SK-N-SH (cell line): Measurements from ENCODE around the gene RPL22. TPM values are rescaled to one million over a fixed set of nuclear protein-coding genes. Genes with fewer than 3 reads are reported as not detected.

Source experiments
- CTCF ChIA-PET: fragments of 300-600, 350-600 bp; formaldehyde crosslinking; extraction: SDS; loops from one replicate; lab custom pipeline; 2021; lab: Yijun Ruan, JAX
- POLR2A ChIA-PET: fragments of 350-600 bp; sonication (Branson Sonifier 250); formaldehyde crosslinking; extraction: SDS; loops from one replicate; lab custom pipeline; 2020; ENCODE audit warnings: antibody characterized with exemption, inconsistent platforms; lab: Yijun Ruan, JAX
- DNase-seq: peaks from one replicate; pipeline ENCODE4 v3.0.0; 2012
- H2AFZ ChIP-seq: fragments of 200-600 bp; sonication (generic); 2 replicates; pipeline ENCODE4 v1.8.1; 2016; ENCODE audit warnings: antibody characterized with exemption, mild to moderate bottlenecking, low read depth
- H3F3A ChIP-seq: fragments of 200-600 bp; sonication (generic); replicated peaks from 2 replicates; pipeline ENCODE3; 2016; ENCODE audit warnings: antibody characterized with exemption, mild to moderate bottlenecking; ENCODE audit not compliant: insufficient read depth
- H3K27ac ChIP-seq, 2 experiments: fragments of 200-500 bp in 1 of 2; fragments of 200-600 bp in 1 of 2; sonication (Bioruptor generic) in 1 of 2; sonication (generic), shearing (Covaris generic) in 1 of 2; 2 replicates each; pipeline versions ENCODE4 v1.5.1 to v1.6.1; 2014 to 2016; ENCODE audit warnings: low read depth in 2 of 2, inconsistent platforms in 1 of 2, low read length in 1 of 2, mild to moderate bottlenecking in 1 of 2, mixed read lengths in 1 of 2
- H3K27me3 ChIP-seq: fragments of 200-600 bp; sonication (generic), shearing (Covaris generic); 2 replicates; pipeline ENCODE4 v1.6.1; 2016; ENCODE audit warnings: mixed run types; ENCODE audit not compliant: insufficient read depth
- H3K36me3 ChIP-seq, 2 experiments: fragments of 200-500 bp in 1 of 2; fragments of 200-600 bp in 1 of 2; sonication (Bioruptor generic) in 1 of 2; sonication (generic) in 1 of 2; replicated peaks in 1 of 2; 2 replicates each; pipeline versions ENCODE3 to v1.5.1; 2014 to 2016; ENCODE audit warnings: low read length in 1 of 2, mild to moderate bottlenecking in 1 of 2; ENCODE audit not compliant: insufficient read depth in 2 of 2, control insufficient read depth in 1 of 2
- H3K4me1 ChIP-seq, 2 experiments: fragments of 200-500 bp in 1 of 2; fragments of 200-600 bp in 1 of 2; sonication (Bioruptor generic) in 1 of 2; sonication (generic), shearing (Covaris generic) in 1 of 2; 2 replicates each; pipeline versions ENCODE4 v1.5.1 to v1.6.1; 2014 to 2016; ENCODE audit warnings: low read depth in 1 of 2, low read length in 1 of 2, mixed run types in 1 of 2; ENCODE audit not compliant: insufficient read depth in 2 of 2, control insufficient read depth in 1 of 2
- H3K4me2 ChIP-seq: fragments of 200-600 bp; sonication (generic), shearing (Covaris generic); 2 replicates; pipeline ENCODE4 v1.6.1; 2017; ENCODE audit warnings: mixed run types
- H3K4me3 ChIP-seq, 2 experiments: fragments of 200-500 bp in 1 of 2; fragments of 200-600 bp in 1 of 2; sonication (Bioruptor generic) in 1 of 2; sonication (generic), shearing (Covaris generic) in 1 of 2; 2 replicates each; pipeline versions ENCODE4 v1.5.1 to v1.8.1; 2014 to 2016; ENCODE audit warnings: low read depth in 2 of 2, inconsistent platforms in 1 of 2, low read length in 1 of 2, mild to moderate bottlenecking in 1 of 2, mixed read lengths in 1 of 2, moderate library complexity in 1 of 2
- H3K79me2 ChIP-seq: fragments of 200-600 bp; sonication (generic); 2 replicates; pipeline ENCODE4 v1.8.1; 2017; ENCODE audit warnings: mild to moderate bottlenecking; ENCODE audit not compliant: insufficient read depth
- H3K9ac ChIP-seq: fragments of 200-600 bp; sonication (generic); 2 replicates; pipeline ENCODE4 v1.6.1; 2017; ENCODE audit warnings: mixed run types
- H3K9me2 ChIP-seq: fragments of 200-600 bp; sonication (generic); 2 replicates; pipeline ENCODE4 v1.6.1; 2017; ENCODE audit warnings: mixed run types
- H3K9me3 ChIP-seq: fragments of 200-600 bp; sonication (generic); 2 replicates; pipeline ENCODE4 v1.6.1; 2017; ENCODE audit warnings: mixed run types, mild to moderate bottlenecking, moderate library complexity
- H4K20me1 ChIP-seq: fragments of 200-600 bp; sonication (generic); 2 replicates; pipeline ENCODE4 v1.6.1; 2017; ENCODE audit warnings: mild to moderate bottlenecking, mixed run types; ENCODE audit not compliant: insufficient read depth
- CHD2 ChIP-seq: fragments of 150-350 bp; IDR thresholded peaks from 2 replicates; pipeline ENCODE4 v1.6.1; 2018; ENCODE audit warnings: low read length; ENCODE audit not compliant: partially characterized antibody
- EZH2phosphoT487 ChIP-seq: fragments of 200-600 bp; sonication (generic); IDR thresholded peaks from 2 replicates; pipeline ENCODE4 v1.6.1; 2017; ENCODE audit warnings: low read depth, mixed run types, mild to moderate bottlenecking, antibody characterized with exemption, moderate library complexity, borderline replicate concordance
- FOSL2 ChIP-seq: IDR thresholded peaks from 2 replicates; pipeline ENCODE4 v1.4.0; 2012; ENCODE audit warnings: low read depth, mild to moderate bottlenecking, moderate library complexity, borderline replicate concordance
- GABPA ChIP-seq: IDR thresholded peaks from 2 replicates; pipeline ENCODE4 v1.4.0; 2012; ENCODE audit warnings: low read depth, mild to moderate bottlenecking
- MEF2A ChIP-seq: IDR thresholded peaks from 2 replicates; pipeline ENCODE4 v1.4.0; 2012; ENCODE audit warnings: low read depth, borderline replicate concordance
- MXI1 ChIP-seq: IDR thresholded peaks from 2 replicates; pipeline ENCODE4 v1.6.1; 2012; ENCODE audit warnings: mild to moderate bottlenecking, low read depth, low read length, improper control_type of control experiment
- NRF1 ChIP-seq: IDR thresholded peaks from 2 replicates; pipeline ENCODE4 v1.6.1; 2012; ENCODE audit warnings: low read depth, mild to moderate bottlenecking, low read length
- RFX5 ChIP-seq: IDR thresholded peaks from 2 replicates; pipeline ENCODE4 v1.6.1; 2012; ENCODE audit warnings: mild to moderate bottlenecking, improper control_type of control experiment, low read length
- TAF1 ChIP-seq: IDR thresholded peaks from 2 replicates; pipeline ENCODE4 v1.6.1; 2012; ENCODE audit warnings: low read depth, mild to moderate bottlenecking, low read length, moderate library complexity, borderline replicate concordance
- TCF12 ChIP-seq: IDR thresholded peaks from 2 replicates; pipeline ENCODE4 v1.4.0; 2012
- TEAD4 ChIP-seq: IDR thresholded peaks from 2 replicates; pipeline ENCODE4 v1.4.0; 2012; ENCODE audit warnings: mild to moderate bottlenecking, borderline replicate concordance; ENCODE audit not compliant: insufficient read depth
- WGBS: methylation state at CpG from one replicate; pipeline ENCODE4 v1.1.6; 2017; ENCODE audit warnings: low lambda C conversion rate; 5-methylcytosine and 5-hydroxymethylcytosine counted together
- polyA plus RNA-seq, 3 experiments: library from polyadenylated mRNA; depleted of rRNA; stranded (reverse); fragments of >200 nt; gene quantifications; 2 replicates each; pipeline ENCODE4 v1.2.3, GENCODE V29; 2012
- TF ChIP-seq, protein P1 (sequence below): IDR thresholded peaks from 2 replicates; pipeline ENCODE4 v1.4.0; 2012; ENCODE audit warnings: low read depth, borderline replicate concordance
- TF ChIP-seq, protein P2 (sequence below): fragments of 150-350 bp; IDR thresholded peaks from 2 replicates; pipeline ENCODE4 v1.6.1; 2016; ENCODE audit warnings: mild to moderate bottlenecking, low read depth, low read length
- TF ChIP-seq, protein P3 (sequence below): IDR thresholded peaks from 2 replicates; pipeline ENCODE4 v1.4.0; 2012; ENCODE audit warnings: low read depth, borderline replicate concordance

The RPL22 gene
- polyA plus RNA-seq, 1 of the 3 experiments (the other 2 are of a cell fraction), result 140 TPM

DNA sequence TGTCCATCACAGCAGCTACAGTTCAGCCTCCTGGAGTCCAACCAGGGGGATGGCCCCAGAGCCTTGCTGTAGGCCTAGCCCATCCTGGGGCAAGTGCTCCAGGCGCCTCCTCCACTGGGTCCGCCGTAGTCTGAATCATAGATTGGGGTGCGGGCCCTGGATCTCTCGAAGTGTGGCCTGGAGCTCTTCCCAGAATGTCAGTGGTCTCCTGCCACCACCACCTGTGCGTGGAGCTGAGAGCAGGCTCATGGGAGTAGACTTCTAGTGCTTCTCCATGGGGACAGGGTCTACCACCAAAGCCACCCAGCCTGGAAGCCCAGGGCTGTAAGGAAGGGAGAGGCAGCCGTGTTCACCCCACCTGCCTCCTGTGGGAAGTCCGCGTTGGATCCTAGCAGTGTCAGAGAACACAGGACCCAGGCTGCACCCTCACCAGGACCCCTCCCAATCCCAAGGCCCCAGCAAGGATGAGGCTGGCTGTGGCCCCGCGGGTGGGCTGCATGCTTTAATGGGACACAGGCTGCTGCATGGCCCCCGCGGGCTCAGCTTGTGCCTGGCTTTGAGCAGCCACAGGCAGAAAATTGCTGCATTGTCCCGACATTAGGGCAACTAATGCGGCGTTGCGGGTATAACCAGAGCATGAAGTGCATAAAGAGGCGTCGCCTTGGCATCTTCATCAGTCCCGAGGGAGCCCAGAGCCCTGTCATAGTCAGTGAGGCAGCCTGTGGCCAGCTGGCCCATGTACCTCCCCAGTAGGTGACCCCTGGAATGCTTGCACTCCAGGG lies 43.8 kb upstream of the RPL22 start:
- Histone ChIP-seq H3F3A (no peaks in the 10 kb centered on the region), H3K9me2 (no peaks in the 10 kb centered on the region), H3K27me3 (no peaks in the 10 kb centered on the region)
- 82% methylated on average over 11 of the region's 20 CpGs for WGBS
- no peak for DNase-seq
- TF ChIP-seq NRF1 (no peak), RFX5 (no peak), FOSL2 (no peak), CHD2 (no peak), EZH2phosphoT487 (no peak), TEAD4 (no peak), TAF1 (no peak), MXI1 (no peak), MEF2A (no peak), TCF12 (no peak), GABPA (no peak)
- TF ChIP-seq, protein P1, sequence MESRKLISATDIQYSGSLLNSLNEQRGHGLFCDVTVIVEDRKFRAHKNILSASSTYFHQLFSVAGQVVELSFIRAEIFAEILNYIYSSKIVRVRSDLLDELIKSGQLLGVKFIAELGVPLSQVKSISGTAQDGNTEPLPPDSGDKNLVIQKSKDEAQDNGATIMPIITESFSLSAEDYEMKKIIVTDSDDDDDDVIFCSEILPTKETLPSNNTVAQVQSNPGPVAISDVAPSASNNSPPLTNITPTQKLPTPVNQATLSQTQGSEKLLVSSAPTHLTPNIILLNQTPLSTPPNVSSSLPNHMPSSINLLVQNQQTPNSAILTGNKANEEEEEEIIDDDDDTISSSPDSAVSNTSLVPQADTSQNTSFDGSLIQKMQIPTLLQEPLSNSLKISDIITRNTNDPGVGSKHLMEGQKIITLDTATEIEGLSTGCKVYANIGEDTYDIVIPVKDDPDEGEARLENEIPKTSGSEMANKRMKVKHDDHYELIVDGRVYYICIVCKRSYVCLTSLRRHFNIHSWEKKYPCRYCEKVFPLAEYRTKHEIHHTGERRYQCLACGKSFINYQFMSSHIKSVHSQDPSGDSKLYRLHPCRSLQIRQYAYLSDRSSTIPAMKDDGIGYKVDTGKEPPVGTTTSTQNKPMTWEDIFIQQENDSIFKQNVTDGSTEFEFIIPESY, result no peak
- TF ChIP-seq, protein P2, sequence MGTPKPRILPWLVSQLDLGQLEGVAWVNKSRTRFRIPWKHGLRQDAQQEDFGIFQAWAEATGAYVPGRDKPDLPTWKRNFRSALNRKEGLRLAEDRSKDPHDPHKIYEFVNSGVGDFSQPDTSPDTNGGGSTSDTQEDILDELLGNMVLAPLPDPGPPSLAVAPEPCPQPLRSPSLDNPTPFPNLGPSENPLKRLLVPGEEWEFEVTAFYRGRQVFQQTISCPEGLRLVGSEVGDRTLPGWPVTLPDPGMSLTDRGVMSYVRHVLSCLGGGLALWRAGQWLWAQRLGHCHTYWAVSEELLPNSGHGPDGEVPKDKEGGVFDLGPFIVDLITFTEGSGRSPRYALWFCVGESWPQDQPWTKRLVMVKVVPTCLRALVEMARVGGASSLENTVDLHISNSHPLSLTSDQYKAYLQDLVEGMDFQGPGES, result no peak
- TF ChIP-seq, protein P3, sequence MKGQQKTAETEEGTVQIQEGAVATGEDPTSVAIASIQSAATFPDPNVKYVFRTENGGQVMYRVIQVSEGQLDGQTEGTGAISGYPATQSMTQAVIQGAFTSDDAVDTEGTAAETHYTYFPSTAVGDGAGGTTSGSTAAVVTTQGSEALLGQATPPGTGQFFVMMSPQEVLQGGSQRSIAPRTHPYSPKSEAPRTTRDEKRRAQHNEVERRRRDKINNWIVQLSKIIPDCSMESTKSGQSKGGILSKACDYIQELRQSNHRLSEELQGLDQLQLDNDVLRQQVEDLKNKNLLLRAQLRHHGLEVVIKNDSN, result no peak
- TF ChIP-seq, all 33 proteins: peak for 0
- Histone ChIP-seq H3K9me3 (no peaks in the 10 kb centered on the region), H3K4me2 (no peak overlapping the region), H3K36me3 (no peaks in the 10 kb centered on the region), H3K4me1 (no peaks in the 10 kb centered on the region; a peak in 1 of 4 replicates), H4K20me1 (peaks cover 3% of the 10 kb centered on the region; the same call in 1 of the 2 replicates), H3K27ac (no peak overlapping the region), H2AFZ (no peak overlapping the region), H3K9ac (no peak overlapping the region), H3K79me2 (no peaks in the 10 kb centered on the region), H3K4me3 (no peak overlapping the region)
- ChIA-PET POLR2A (interaction anchor here (0.7 kb wide), 1 partner anchor 124 kb away, joined by 3 read pairs; no protein-coding TSS in a partner anchor), CTCF (interaction anchor here (1.0 to 7.4 kb wide), 8 partner anchors 72 to 197 kb away, joined by 3 to 100 read pairs (median 4); no protein-coding TSS in a partner anchor)
